HFFc6 (cell line): ENCODE data around the gene FAAH. TPM values are rescaled to one million over a fixed set of nuclear protein-coding genes. Genes with fewer than 3 reads are reported as not detected.

Source experiments
- DNase-seq: peaks from one replicate; pipeline ENCODE4 v3.0.0-alpha.2; 2018
- H3K27ac Mint-ChIP-seq: 2 replicates; pipeline ENCODE4 v1.8.0; 2020; ENCODE audit warnings: mild to moderate bottlenecking, mixed read lengths
- H3K27me3 Mint-ChIP-seq: 2 replicates; pipeline ENCODE4 v1.8.0; 2021; ENCODE audit warnings: mild to moderate bottlenecking, moderate library complexity, mixed read lengths; ENCODE audit not compliant: insufficient read depth
- H3K36me3 Mint-ChIP-seq: 2 replicates; pipeline ENCODE4 v1.8.0; 2021; ENCODE audit warnings: low read depth, mixed read lengths
- H3K4me1 Mint-ChIP-seq: 2 replicates; pipeline ENCODE4 v1.8.0; 2020; ENCODE audit warnings: low read depth, mixed read lengths
- H3K4me3 Mint-ChIP-seq: 2 replicates; pipeline ENCODE4 v1.8.0; 2020; ENCODE audit warnings: mild to moderate bottlenecking, moderate library complexity, mixed read lengths
- H3K9me3 Mint-ChIP-seq: 2 replicates; pipeline ENCODE4 v1.8.0; 2020; ENCODE audit warnings: mild to moderate bottlenecking, mixed read lengths
- total RNA-seq, 6 experiments: library from RNA; stranded (reverse); fragmentation: NEBNext Ultra II Directional; extraction: Animal tissue kit (Norgen Biotek cat#: 25700); gene quantifications; 2 replicates in 1 of 6; 3 replicates in 5 of 6; pipeline ENCODE4 v1.2.3, GENCODE V29; 2021
- TF ChIP-seq, protein P1 (sequence below): fragments of 200-600 bp; sonication (generic); IDR thresholded peaks from 2 replicates; pipeline ENCODE4 v1.5.0; 2021; ENCODE audit warnings: antibody characterized with exemption, mild to moderate bottlenecking

The FAAH gene
- total RNA-seq, 6 experiments from 2014 or later, result 0.17 to 0.75 (median 0.21) TPM

DNA sequence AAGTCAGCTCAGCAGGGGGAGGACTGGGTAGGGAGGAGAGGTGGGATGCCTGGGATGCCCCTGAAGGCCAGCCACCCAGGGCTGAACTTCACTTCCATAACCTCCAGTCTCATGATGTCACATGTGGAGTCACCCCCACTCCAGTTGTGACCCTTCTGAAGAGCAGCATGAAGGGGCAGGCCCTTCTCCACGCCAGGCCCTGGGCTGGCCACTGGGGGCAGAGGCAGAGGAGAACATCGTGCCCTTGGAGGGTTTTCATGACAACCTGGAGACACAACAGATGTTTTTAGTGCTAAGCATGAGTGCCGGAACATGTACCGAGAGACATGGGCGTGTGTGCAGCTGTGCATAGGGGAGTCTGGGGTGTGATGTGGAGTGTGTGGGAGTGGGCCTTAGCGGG, 37.6 kb downstream of the FAAH start:
- TF ChIP-seq, protein P1, sequence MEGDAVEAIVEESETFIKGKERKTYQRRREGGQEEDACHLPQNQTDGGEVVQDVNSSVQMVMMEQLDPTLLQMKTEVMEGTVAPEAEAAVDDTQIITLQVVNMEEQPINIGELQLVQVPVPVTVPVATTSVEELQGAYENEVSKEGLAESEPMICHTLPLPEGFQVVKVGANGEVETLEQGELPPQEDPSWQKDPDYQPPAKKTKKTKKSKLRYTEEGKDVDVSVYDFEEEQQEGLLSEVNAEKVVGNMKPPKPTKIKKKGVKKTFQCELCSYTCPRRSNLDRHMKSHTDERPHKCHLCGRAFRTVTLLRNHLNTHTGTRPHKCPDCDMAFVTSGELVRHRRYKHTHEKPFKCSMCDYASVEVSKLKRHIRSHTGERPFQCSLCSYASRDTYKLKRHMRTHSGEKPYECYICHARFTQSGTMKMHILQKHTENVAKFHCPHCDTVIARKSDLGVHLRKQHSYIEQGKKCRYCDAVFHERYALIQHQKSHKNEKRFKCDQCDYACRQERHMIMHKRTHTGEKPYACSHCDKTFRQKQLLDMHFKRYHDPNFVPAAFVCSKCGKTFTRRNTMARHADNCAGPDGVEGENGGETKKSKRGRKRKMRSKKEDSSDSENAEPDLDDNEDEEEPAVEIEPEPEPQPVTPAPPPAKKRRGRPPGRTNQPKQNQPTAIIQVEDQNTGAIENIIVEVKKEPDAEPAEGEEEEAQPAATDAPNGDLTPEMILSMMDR, result 0 out of 2 replicates have a peak, but pooled peaks have one; percentile 23
- no peaks in the 10 kb centered on the region for H3K4me1 Mint-ChIP-seq
- no peak for DNase-seq
- no peak overlapping the region for H3K27ac Mint-ChIP-seq
- H3K27me3 Mint-ChIP-seq, result peaks cover 53% of the 10 kb centered on the region
- H3K9me3 Mint-ChIP-seq, result no peaks in the 10 kb centered on the region
- no peaks in the 10 kb centered on the region for H3K36me3 Mint-ChIP-seq
- H3K4me3 Mint-ChIP-seq, result no peak overlapping the region

- no peak overlapping the region for H3K27ac Mint-ChIP-seq
- H3K9me3 Mint-ChIP-seq, result no peaks in the 10 kb centered on the region
- no peaks in the 10 kb centered on the region for H3K4me1 Mint-ChIP-seq
- H3K27me3 Mint-ChIP-seq, result peaks cover 53% of the 10 kb centered on the region
- H3K4me3 Mint-ChIP-seq, result no peak overlapping the region
- H3K36me3 Mint-ChIP-seq, result no peaks in the 10 kb centered on the region
- DNase-seq, result no peak
- TF ChIP-seq, protein P1, result no peak
Measured at GRCh38 chr1:46432781-46433327, 38.7 kb downstream of the FAAH start.

DNA sequence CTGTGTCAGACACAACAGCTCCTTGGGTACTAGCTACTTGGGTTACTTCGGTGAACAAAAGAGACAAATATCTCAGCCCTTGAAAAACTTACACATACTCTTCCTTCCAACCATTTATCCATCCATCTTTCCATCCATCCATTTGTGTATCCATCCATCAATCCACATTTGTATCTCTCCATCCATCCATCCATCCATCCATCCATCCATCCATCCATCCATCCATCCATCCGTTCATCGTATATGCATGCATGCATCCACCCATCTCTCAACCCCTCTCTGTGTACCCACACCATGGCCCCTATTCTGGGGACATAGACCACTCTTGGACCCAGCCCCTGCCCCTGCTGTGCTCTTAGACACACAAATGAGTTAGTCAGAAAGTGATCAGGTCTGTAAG, 40.2 kb downstream of the FAAH start:
- Mint-ChIP-seq H3K9me3 (no peaks in the 10 kb centered on the region), H3K27ac (no peak overlapping the region), H3K27me3 (peaks cover 52% of the 10 kb centered on the region), H3K4me1 (no peaks in the 10 kb centered on the region), H3K36me3 (no peaks in the 10 kb centered on the region), H3K4me3 (no peak overlapping the region)
- TF ChIP-seq, protein P1, result no peak
- DNase-seq, result no peak

DNA sequence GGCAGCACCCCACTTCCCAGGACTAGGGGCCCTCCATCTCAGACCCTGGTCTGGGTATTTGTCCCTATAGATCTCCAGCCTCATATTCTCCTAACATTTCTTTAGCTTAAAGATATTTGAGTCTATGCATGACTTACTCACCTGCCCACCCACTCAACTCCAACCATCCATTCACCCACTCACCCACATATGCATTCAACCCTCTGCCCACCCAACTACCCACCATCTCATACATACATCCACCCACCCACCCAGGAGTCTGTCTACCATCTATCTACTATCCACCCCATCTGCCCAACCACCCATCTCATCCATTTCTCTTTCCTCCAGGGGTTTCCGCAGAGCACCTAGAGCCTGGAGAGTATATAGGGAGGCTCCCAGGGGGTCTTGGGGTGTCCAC, 42.7 kb downstream of the FAAH start:
- DNase-seq, result no peak
- no peak overlapping the region for H3K27ac Mint-ChIP-seq
- TF ChIP-seq, protein P1, result no peak
- no peaks in the 10 kb centered on the region for H3K9me3 Mint-ChIP-seq
- peaks cover 48% of the 10 kb centered on the region for H3K27me3 Mint-ChIP-seq
- H3K4me3 Mint-ChIP-seq, result no peak overlapping the region
- no peaks in the 10 kb centered on the region for H3K4me1 Mint-ChIP-seq
- H3K36me3 Mint-ChIP-seq, result no peaks in the 10 kb centered on the region

DNA sequence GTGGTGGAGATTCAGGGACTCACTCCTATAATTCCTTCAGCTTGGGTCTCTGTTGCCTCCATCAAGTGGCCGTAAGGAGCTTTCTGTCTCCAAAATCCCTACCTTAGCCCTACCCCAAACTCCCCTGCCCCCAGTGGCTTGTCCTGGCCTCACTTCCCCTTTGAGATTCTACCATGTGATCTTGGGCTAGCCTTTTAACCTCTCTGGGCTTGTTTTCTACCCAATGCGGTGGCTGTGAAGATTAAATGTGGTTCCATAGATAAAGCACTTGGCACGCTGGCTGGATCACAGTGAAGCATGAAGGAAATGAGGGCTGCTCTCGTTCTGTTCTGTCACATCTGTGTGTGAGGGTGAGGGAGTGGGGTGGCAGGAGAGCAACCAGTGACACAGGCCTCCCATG, 43.6 kb downstream of the FAAH start:
- Mint-ChIP-seq H3K9me3 (no peaks in the 10 kb centered on the region), H3K27me3 (peaks cover 48% of the 10 kb centered on the region), H3K4me1 (peaks cover 5% of the 10 kb centered on the region), H3K4me3 (no peak overlapping the region), H3K27ac (no peak overlapping the region), H3K36me3 (no peaks in the 10 kb centered on the region)
- no peak for DNase-seq
- TF ChIP-seq, protein P1, result no peak

DNA sequence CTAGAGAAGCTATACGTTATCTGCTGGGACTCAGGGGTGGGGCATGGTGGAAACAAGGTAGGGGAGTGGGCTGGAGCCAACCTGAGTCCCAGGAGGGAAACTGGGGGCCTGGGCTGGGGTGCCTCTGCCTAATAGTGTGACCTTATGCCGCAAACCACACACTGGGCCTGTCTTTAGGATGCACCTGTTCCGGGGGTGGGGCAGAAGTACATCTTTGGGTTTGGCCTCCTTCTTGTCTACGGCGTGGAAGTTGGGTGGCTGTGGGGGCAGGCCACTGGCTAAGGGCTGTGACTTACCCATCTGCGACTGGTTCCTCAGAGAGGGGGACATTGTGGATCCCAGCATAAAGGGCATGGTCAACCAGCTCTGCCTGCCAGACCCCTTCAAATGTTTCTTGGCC, 44.2 kb downstream of the FAAH start:
- no peaks in the 10 kb centered on the region for H3K36me3 Mint-ChIP-seq
- no peak overlapping the region for H3K4me3 Mint-ChIP-seq
- DNase-seq, result no peak
- TF ChIP-seq, protein P1, result no peak
- H3K27ac Mint-ChIP-seq, result no peak overlapping the region
- H3K9me3 Mint-ChIP-seq, result no peaks in the 10 kb centered on the region
- peaks cover 43% of the 10 kb centered on the region for H3K27me3 Mint-ChIP-seq
- peaks cover 8% of the 10 kb centered on the region for H3K4me1 Mint-ChIP-seq
